Measurements from ENCODE around the gene GADD45B.

Gene GADD45B

DNA sequence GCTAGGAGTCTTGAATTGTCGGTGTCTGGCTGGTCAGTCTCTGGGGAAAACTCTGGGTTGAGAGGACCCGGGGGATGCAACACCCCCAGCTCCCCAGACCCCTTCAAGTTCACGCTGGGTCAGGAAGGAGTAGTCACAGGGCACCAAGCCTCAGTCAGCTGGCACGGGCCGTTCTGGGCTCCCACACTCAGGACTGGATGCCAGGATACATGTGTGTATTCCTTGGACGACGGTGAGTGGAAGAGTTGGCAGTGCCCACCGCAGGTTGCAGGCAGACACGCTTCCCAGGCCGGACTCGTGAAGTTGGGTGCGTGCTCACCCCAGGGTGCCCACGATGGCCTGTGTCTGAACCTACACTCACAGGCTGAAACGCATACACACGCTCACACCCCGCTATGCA is 5.5 kb downstream of the GADD45B start:
- TF ChIP-seq FOXP2 (optimal IDR thresholded peaks at IDR 0.05; ENCODE audit: borderline replicate concordance, extremely low read depth, extremely low read length, insufficient read depth) (no peak), TAF1 (IDR thresholded peaks at IDR 0.05; ENCODE audit: borderline replicate concordance, insufficient read depth, low read length) (no peak), SIN3A (IDR thresholded peaks at IDR 0.05; ENCODE audit: borderline replicate concordance, insufficient read depth, low read length) (no peak), POLR2AphosphoS5 (IDR thresholded peaks at IDR 0.05; ENCODE audit: low read depth, low read length) (no peak)
- TF ChIP-seq, protein P1, sequence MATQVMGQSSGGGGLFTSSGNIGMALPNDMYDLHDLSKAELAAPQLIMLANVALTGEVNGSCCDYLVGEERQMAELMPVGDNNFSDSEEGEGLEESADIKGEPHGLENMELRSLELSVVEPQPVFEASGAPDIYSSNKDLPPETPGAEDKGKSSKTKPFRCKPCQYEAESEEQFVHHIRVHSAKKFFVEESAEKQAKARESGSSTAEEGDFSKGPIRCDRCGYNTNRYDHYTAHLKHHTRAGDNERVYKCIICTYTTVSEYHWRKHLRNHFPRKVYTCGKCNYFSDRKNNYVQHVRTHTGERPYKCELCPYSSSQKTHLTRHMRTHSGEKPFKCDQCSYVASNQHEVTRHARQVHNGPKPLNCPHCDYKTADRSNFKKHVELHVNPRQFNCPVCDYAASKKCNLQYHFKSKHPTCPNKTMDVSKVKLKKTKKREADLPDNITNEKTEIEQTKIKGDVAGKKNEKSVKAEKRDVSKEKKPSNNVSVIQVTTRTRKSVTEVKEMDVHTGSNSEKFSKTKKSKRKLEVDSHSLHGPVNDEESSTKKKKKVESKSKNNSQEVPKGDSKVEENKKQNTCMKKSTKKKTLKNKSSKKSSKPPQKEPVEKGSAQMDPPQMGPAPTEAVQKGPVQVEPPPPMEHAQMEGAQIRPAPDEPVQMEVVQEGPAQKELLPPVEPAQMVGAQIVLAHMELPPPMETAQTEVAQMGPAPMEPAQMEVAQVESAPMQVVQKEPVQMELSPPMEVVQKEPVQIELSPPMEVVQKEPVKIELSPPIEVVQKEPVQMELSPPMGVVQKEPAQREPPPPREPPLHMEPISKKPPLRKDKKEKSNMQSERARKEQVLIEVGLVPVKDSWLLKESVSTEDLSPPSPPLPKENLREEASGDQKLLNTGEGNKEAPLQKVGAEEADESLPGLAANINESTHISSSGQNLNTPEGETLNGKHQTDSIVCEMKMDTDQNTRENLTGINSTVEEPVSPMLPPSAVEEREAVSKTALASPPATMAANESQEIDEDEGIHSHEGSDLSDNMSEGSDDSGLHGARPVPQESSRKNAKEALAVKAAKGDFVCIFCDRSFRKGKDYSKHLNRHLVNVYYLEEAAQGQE (IDR thresholded peaks at IDR 0.05; ENCODE audit: insufficient read depth in 1 of 2, low read depth in 2 of 2, low read length in 2 of 2), result no peak

GRCh38 chr19:2482354-2483038 is 6.6 kb downstream of the GADD45B start:
- TF ChIP-seq TAF1 (IDR thresholded peaks at IDR 0.05; ENCODE audit: borderline replicate concordance, insufficient read depth, low read length) (no peak), POLR2AphosphoS5 (IDR thresholded peaks at IDR 0.05; ENCODE audit: low read depth, low read length) (no peak), FOXP2 (optimal IDR thresholded peaks at IDR 0.05; ENCODE audit: borderline replicate concordance, extremely low read depth, extremely low read length, insufficient read depth) (no peak), SIN3A (IDR thresholded peaks at IDR 0.05; ENCODE audit: borderline replicate concordance, insufficient read depth, low read length) (no peak)
- TF ChIP-seq, protein P1 (IDR thresholded peaks at IDR 0.05; ENCODE audit: insufficient read depth in 1 of 2, low read depth in 2 of 2, low read length in 2 of 2), result no peak

- TF ChIP-seq TAF1 (IDR thresholded peaks at IDR 0.05; ENCODE audit: borderline replicate concordance, insufficient read depth, low read length) (no peak), POLR2AphosphoS5 (IDR thresholded peaks at IDR 0.05; ENCODE audit: low read depth, low read length) (no peak), SIN3A (IDR thresholded peaks at IDR 0.05; ENCODE audit: borderline replicate concordance, insufficient read depth, low read length) (no peak), FOXP2 (optimal IDR thresholded peaks at IDR 0.05; ENCODE audit: borderline replicate concordance, extremely low read depth, extremely low read length, insufficient read depth) (no peak)
- TF ChIP-seq, protein P1 (IDR thresholded peaks at IDR 0.05; ENCODE audit: insufficient read depth in 1 of 2, low read depth in 2 of 2, low read length in 2 of 2), result no peak
These were observed 7.2 kb downstream of the GADD45B start for GRCh38 chr19:2483084-2483483.

DNA sequence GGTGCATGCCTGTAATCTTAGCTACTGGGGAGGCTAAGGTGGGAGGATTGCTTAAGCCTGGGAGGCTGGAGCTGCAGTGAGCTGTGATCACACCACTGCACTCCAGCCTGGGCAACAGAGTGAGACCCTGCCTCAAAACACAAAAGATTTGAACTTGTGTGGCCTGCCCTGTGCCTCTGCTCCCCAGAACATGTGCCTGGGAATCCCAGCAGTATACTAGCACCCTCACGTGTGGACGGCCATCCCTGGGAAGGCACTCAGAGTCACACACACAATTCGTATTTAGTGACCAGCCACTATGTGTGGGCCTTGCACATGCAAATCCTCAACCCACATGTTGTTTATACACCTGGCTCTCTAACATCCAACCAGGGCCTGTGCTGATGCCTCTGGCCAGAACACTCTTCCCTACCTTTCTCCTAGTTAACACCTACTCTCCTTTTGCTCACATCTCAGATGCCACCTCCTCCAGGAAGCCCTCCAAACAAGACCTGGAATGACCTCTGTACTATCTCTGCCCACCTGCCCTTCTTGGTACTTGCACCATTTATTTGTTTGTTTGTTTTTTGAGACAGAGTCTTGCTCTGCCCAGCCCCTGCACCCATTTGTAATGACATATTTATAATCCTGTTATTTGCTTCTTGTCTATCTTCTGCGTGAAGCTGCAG is 7.7 kb downstream of the GADD45B start:
- TF ChIP-seq TAF1 (IDR thresholded peaks at IDR 0.05; ENCODE audit: borderline replicate concordance, insufficient read depth, low read length) (no peak), FOXP2 (optimal IDR thresholded peaks at IDR 0.05; ENCODE audit: borderline replicate concordance, extremely low read depth, extremely low read length, insufficient read depth) (no peak), SIN3A (IDR thresholded peaks at IDR 0.05; ENCODE audit: borderline replicate concordance, insufficient read depth, low read length) (no peak), POLR2AphosphoS5 (IDR thresholded peaks at IDR 0.05; ENCODE audit: low read depth, low read length) (no peak)
- TF ChIP-seq, protein P1 (IDR thresholded peaks at IDR 0.05; ENCODE audit: insufficient read depth in 1 of 2, low read depth in 2 of 2, low read length in 2 of 2), result no peak

All from PFSK-1 (cell line).